Measurements from ENCODE around the gene CREBZF. TPM values are rescaled to one million over a fixed set of nuclear protein-coding genes. Genes with fewer than 3 reads are reported as not detected.
A peak's percentile ranks its signal among the peaks of the same experiment; 100 is the strongest.

The CREBZF gene
- total RNA-seq, 1 experiment from 2014 or later: 31.0 TPM

DNA sequence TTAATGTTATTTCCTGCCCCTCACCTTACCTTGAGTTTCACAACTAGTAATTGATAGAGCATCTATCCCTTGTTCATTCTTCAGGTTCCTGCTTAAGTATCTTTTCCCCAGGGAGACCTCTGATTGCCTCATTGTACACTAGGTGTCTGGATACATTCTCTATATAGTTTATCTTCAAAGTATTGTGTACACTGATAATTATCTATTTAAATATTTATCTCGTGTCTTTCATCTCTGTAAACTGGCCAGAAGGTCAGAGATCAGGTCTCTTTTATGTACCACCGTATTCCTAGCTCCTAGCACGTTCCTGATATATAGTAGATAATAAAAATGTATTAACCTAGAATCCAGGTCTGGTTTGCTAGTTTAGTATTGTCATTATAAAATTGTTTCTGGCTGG, 30.2 kb downstream of the CREBZF start:
- no TSS peak for BruUV-seq (replicated peaks)
- TF ChIP-seq, protein P1, sequence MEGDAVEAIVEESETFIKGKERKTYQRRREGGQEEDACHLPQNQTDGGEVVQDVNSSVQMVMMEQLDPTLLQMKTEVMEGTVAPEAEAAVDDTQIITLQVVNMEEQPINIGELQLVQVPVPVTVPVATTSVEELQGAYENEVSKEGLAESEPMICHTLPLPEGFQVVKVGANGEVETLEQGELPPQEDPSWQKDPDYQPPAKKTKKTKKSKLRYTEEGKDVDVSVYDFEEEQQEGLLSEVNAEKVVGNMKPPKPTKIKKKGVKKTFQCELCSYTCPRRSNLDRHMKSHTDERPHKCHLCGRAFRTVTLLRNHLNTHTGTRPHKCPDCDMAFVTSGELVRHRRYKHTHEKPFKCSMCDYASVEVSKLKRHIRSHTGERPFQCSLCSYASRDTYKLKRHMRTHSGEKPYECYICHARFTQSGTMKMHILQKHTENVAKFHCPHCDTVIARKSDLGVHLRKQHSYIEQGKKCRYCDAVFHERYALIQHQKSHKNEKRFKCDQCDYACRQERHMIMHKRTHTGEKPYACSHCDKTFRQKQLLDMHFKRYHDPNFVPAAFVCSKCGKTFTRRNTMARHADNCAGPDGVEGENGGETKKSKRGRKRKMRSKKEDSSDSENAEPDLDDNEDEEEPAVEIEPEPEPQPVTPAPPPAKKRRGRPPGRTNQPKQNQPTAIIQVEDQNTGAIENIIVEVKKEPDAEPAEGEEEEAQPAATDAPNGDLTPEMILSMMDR (IDR thresholded peaks at IDR 0.05; ENCODE audit: unreplicated experiment): no peak
- Mint-ChIP-seq H3K36me3 (ENCODE audit: insufficient read depth, unreplicated experiment) (peaks cover 8% of the 10 kb centered on the region), H3K9me3 (ENCODE audit: low read depth, unreplicated experiment) (no peaks in the 10 kb centered on the region), H3K4me1 (ENCODE audit: low read depth, unreplicated experiment) (peaks cover under 1% of the 10 kb centered on the region), H3K27ac (ENCODE audit: unreplicated experiment) (no peak overlapping the region), H3K27me3 (ENCODE audit: unreplicated experiment) (no peaks in the 10 kb centered on the region), H3K4me3 (ENCODE audit: low read depth, unreplicated experiment) (no peak overlapping the region)
- intact Hi-C loops (cut with micrococcal nuclease; ENCODE audit: unreplicated experiment): no loop called here
- CTCF ChIA-PET: no interaction called here
- DNase-seq: no peak

DNA sequence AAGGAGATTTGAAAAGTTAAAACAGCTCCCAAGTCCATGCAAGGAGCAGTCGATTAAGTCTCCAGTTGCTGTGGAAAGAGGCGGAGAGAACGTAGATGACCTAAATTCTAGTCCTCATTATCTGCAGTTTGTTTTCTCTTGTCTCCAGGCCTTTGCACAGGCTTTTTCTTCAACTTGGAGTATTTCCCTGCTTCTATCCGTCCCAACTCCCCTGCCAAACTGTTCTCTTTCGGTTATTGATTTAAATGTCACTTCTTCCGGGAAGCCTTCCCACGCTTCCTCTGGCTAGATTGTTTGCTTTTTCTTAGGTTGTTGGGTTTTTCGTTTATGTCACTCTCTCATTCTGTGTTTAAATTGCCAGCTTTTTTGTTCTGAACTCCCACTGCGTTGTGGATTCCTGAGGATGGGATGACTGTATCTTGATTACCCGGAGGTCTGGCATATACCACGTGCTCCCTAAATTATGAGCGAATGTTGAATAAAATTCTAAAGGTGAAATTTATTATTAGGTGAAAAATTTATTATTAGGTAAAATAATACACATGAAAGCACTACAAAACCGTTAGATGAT, 36.1 kb downstream of the CREBZF start:
- TF ChIP-seq, protein P1 (IDR thresholded peaks at IDR 0.05; ENCODE audit: unreplicated experiment): no peak
- no peaks in the 10 kb centered on the region for H3K9me3 Mint-ChIP-seq (ENCODE audit: low read depth, unreplicated experiment)
- H3K4me3 Mint-ChIP-seq (ENCODE audit: low read depth, unreplicated experiment): peak overlapping the region; percentile 96
- CTCF ChIA-PET: interaction anchor here (0.7 kb wide), 1 partner anchor 8 kb away, joined by 3 read pairs; no protein-coding TSS in a partner anchor
- H3K36me3 Mint-ChIP-seq (ENCODE audit: insufficient read depth, unreplicated experiment): peaks cover 27% of the 10 kb centered on the region
- BruUV-seq (replicated peaks): TSS peak; percentile 70
- intact Hi-C loops (cut with micrococcal nuclease; ENCODE audit: unreplicated experiment): no loop called here
- peak overlapping the region; percentile 94 for H3K27ac Mint-ChIP-seq (ENCODE audit: unreplicated experiment)
- H3K27me3 Mint-ChIP-seq (ENCODE audit: unreplicated experiment): no peaks in the 10 kb centered on the region
- peaks cover 16% of the 10 kb centered on the region for H3K4me1 Mint-ChIP-seq (ENCODE audit: low read depth, unreplicated experiment)
- DNase-seq: no peak

DNA sequence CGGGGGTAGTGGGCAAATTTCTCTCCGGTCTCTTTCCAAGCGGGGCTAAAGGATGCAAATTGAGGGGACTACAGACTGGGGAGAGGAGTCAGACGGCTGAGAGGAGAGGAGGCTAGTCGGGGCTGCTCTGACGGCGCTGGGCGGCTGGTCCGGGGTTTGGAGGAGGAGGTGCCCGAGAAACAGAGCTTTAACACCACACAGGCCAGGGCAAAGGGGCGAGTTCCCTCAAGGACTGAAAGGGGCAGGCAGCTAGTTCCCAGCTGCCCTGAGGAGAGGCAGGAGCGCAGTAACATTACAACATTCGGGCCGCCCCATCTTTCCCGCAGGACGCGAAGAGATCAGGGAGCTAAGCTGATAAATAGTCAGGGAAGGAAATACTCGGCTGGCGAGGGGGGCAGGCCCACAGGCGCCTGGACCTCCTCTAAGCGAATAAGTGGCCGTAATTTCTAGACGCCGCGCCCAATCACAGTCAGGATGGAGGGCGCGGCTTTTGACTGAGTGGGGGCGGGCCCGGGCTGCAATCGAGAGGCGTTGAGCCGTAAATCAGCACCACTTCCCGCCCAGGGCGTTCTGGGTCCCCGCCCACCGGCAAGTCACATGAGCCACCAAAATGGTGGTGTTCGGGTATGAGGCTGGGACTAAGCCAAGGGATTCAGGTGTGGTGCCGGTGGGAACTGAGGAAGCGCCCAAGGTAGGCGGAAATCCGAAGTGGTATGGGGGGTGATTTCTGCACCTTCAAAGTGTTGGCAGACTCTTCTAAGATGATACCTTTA, 36.7 kb downstream of the CREBZF start, which contains the start of gene TMEM126B:
TMEM126B (plus strand) TSS at position 596 of the 773 bp plus-strand sequence; CDS start at position 611, 15 bp downstream.
- intact Hi-C loops (cut with micrococcal nuclease; ENCODE audit: unreplicated experiment): no loop called here
- peaks cover 16% of the 10 kb centered on the region for H3K4me1 Mint-ChIP-seq (ENCODE audit: low read depth, unreplicated experiment)
- TF ChIP-seq, protein P1 (IDR thresholded peaks at IDR 0.05; ENCODE audit: unreplicated experiment): no peak
- peaks cover 27% of the 10 kb centered on the region for H3K36me3 Mint-ChIP-seq (ENCODE audit: insufficient read depth, unreplicated experiment)
- BruUV-seq (replicated peaks): no TSS peak
- H3K9me3 Mint-ChIP-seq (ENCODE audit: low read depth, unreplicated experiment): no peaks in the 10 kb centered on the region
- CTCF ChIA-PET: interaction anchor here (0.7 to 0.8 kb wide), 2 partner anchors 7 to 15 kb away, joined by 3 read pairs; no protein-coding TSS in a partner anchor
- H3K27me3 Mint-ChIP-seq (ENCODE audit: unreplicated experiment): no peaks in the 10 kb centered on the region
- H3K4me3 Mint-ChIP-seq (ENCODE audit: low read depth, unreplicated experiment): peak within 1 kb of the TSS; percentile 96
- H3K27ac Mint-ChIP-seq (ENCODE audit: unreplicated experiment): peak within 1 kb of the TSS; percentile 94
- DNase-seq: peak; percentile 92

DNA sequence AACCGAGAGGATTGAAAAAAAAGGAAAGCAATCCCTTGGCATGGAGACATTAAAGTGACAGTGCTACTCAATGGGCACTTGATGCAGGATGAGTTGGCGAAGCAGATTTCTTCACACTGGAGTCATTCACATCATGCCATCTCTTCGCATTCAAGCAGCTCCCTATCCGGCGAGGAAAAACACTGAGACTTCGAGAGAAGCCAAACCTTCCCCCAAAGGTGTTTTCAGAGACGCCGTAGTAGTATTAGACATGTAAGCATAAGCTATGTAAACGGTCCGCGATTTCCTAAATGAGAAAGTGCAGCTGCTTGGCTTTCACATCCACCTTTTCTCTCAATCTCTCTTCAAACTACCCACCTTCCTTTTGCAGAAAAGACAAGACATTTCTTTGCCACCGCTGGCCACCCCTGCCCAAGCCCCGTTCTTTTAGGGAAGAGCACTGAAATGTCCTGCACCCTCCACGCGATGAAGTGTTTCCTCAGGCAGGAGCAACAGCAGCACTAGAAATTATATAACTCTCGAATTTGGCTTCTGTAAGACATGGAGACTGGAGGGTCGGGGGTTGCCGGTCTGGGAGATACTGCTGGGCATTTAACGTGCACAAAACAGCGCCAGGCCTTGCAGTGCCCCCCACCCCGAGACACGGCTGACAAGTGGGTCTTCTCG, 37.5 kb downstream of the CREBZF start, which contains the start of gene DLG2:
DLG2 (minus strand) TSS at position 13 of the 666 bp plus-strand sequence.
- BruUV-seq (replicated peaks): TSS peak; percentile 37
- no peaks in the 10 kb centered on the region for H3K9me3 Mint-ChIP-seq (ENCODE audit: low read depth, unreplicated experiment)
- no peaks in the 10 kb centered on the region for H3K27me3 Mint-ChIP-seq (ENCODE audit: unreplicated experiment)
- no peak for DNase-seq
- peak within 1 kb of the TSS; percentile 96 for H3K4me3 Mint-ChIP-seq (ENCODE audit: low read depth, unreplicated experiment)
- TF ChIP-seq, protein P1 (IDR thresholded peaks at IDR 0.05; ENCODE audit: unreplicated experiment): no peak
- H3K4me1 Mint-ChIP-seq (ENCODE audit: low read depth, unreplicated experiment): peaks cover 16% of the 10 kb centered on the region
- CTCF ChIA-PET: interaction anchor here (0.8 kb wide), 1 partner anchor 14 kb away, joined by 3 read pairs; no protein-coding TSS in a partner anchor
- H3K36me3 Mint-ChIP-seq (ENCODE audit: insufficient read depth, unreplicated experiment): peaks cover 27% of the 10 kb centered on the region
- intact Hi-C loops (cut with micrococcal nuclease; ENCODE audit: unreplicated experiment): no loop called here
- H3K27ac Mint-ChIP-seq (ENCODE audit: unreplicated experiment): peak within 1 kb of the TSS; percentile 43
